Activated CD8-positive, alpha-beta memory T cell treated with anti-CD3 and anti-CD28 coated beads, Interleukin-2, amount 50 U/mL, for 48 hours (primary cell): ENCODE data around the gene TNPO3.

Experiments used
- DNase-seq: peaks from one replicate; pipeline ENCODE4 v3.0.0-alpha.2; 2020

The TNPO3 gene

DNA sequence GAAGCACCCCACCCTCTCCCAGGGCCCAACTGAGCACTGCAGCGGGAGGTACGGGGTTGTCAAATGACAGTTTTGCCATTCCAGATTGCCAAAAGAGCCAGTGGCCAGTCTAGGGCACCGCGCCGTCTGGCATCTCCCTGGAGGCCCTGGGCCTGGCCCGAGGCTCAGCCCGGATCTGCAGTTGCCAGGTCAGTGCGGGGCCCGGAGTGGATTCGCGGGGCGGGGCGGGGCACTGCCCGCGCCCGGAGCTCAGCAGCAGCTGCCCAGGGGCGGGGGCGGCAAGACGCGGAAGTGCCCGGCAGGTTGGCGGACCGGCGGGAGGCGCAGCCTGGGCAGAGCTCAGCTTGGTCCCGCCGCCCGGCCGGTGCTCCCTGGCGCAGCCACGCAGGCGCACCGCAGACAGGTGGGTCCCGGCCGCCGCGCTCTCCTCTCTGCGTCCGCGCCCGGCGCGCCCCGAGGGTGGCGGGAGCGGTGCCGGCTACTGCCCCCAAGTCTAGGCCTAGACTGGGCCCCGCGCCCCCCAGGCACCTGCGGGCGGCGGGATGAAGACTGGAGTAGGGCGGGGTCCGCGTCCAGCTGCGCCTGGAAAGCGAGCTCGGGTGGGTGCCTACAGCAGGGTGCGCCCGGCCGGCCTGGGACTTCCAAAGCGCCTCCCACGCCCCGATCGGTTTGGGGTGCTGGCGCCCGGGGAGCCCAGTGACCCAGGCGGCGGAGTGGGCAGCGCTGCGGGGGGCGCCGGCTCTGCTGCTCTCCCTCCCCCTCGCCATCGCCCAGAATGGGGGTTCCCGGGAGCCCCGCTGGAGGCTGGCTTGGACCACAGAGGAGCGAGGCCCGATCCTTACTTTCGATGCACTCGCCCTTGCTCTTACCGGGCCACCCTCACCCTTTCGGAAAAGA, 117.0 kb downstream of the TNPO3 start, which contains the start of gene IRF5:
TSS of gene IRF5 (plus strand) at position 281 of the 897 bp plus-strand sequence. CDS start 4,155 bp downstream, outside the sequence.
- peak; percentile 65 for DNase-seq

DNA sequence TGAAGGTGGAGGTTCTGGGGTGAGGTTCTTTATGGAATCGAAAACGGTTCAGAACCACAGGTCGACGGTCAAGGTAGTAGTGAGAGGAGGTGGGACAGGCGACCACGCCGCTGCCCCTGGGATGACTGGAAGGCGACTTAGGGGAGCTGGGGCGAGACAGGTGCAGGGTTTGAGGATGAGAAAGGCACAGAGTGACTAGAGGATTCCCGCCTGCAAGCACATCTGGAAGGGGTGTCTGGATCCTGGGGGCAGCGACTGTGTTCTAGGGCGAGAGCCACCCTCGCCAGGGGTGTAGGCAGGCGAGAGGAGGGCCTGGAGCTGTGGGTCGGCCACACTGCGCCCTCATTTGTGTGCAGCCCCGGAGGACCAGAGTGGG, 117.7 kb downstream of the TNPO3 start:
- DNase-seq, result no peak

GRCh38 chr7:128936798-128937197, 118.1 kb downstream of the TNPO3 start:
- no peak for DNase-seq

DNA sequence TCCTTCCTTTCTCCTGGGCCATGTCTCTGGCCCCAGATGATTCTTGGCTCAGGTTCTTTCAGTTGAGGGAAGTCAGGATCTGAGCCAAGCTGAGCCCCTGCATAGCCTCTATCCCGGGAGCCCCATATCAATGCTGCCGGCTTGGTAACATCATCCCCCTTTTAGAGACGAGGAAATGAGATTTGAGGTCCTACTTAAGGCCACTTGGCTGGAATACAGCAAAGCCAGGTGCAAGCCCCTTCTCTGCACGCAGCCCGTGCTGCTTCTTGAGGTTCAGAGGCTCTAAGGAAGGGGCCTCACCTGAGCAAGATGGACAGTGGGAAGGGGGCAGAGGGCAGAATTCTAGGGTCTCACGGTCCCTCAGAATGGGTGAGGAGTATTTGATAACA, 119.6 kb downstream of the TNPO3 start:
- DNase-seq, result no peak

DNA sequence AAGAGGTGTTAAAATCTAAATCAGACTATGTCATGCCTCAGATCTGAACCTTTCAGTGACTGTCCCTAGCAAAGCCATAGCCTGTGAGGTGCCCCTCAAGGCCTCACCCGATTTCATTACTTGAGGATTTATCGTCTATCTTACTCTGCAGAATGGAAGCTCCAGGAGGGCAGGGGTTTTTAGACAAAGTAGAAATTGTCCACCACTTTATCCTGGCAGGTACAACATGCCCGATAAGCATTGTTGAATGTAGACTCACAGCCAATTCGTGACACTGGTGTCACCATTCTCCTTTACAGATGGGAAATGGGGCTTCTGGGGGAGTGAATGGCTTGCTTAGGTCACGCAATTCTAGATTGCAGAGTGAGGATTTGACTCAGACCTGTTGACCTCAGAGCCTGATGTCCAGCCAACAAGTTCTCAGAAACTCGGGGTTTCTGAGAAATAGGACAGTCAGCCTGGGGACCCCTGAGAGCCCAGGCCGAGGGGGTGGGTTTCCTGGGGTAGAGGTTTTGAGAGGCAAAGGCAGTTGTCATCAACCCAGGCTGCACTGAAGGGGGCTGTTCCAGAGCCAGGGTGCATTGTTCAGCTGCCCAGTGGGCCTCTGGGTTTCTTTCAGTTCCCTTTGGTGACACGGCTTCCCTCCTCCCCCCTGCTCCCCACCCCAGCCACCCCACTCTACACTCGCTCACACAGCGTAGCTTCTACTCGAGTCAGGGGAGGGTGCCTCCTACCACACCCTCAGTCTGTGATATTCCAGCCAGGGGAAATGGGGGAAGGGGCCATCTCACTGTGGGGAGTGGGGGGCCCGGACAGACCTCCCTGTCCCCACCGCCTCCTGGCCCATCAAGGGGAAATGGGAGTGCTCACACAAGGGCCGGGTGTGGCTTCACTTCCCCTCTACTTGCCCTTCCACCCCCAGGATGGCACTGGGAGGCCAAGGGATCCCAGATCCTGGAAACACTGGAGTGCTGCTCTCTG, 120.3 kb downstream of the TNPO3 start:
- DNase-seq, result no peak

DNA sequence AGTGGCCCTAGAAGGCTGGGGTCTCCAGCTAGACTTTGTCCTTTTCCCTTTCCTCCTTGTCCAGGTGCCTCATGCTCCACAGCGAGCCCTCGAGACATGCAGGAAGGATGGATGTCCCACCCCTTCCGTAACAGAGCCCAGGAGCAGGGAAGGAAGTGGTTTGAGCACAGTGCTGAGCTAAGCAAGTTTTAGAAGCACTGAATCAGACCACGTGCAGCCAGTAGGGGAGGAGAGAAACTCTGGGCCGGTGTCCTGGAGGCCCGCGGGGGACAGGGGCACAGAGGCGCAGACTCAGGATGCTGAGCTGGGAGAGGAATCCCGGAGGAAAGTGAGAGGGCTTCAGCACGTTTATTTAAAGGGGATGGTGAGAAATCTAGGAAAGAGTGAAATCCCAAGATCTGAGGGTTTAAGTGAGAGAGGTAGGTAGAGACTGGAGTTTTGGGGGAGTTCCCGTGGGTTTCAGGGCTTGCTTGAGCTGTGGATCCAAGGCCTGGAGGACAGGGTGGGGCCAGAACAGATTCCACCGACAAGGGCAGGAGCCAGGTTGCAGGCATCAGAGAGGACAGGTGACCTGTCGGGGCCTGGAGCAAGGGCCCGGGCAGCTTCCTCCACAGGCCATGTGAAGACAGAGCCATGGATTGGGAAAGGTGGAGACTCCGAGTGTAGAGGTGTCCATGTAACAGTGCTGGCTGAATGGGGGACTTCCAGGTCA, 121.6 kb downstream of the TNPO3 start:
- DNase-seq, result no peak

DNA sequence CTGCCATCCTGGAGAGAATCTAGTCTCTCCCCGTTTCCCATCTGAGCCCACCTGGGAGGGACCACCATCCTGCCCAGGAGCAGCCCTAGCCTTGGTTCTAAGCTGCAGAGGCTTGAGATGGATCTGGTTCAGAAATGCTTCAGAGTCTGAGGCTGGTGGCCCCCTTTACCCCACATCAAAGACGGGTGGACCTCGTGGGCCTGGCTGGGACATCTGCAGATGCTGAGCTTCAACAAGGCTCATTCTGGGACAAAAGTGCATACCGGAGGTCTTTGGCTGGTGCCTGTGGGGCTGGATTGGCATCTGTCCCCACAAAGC, 122.1 kb downstream of the TNPO3 start:
- no peak for DNase-seq

DNA sequence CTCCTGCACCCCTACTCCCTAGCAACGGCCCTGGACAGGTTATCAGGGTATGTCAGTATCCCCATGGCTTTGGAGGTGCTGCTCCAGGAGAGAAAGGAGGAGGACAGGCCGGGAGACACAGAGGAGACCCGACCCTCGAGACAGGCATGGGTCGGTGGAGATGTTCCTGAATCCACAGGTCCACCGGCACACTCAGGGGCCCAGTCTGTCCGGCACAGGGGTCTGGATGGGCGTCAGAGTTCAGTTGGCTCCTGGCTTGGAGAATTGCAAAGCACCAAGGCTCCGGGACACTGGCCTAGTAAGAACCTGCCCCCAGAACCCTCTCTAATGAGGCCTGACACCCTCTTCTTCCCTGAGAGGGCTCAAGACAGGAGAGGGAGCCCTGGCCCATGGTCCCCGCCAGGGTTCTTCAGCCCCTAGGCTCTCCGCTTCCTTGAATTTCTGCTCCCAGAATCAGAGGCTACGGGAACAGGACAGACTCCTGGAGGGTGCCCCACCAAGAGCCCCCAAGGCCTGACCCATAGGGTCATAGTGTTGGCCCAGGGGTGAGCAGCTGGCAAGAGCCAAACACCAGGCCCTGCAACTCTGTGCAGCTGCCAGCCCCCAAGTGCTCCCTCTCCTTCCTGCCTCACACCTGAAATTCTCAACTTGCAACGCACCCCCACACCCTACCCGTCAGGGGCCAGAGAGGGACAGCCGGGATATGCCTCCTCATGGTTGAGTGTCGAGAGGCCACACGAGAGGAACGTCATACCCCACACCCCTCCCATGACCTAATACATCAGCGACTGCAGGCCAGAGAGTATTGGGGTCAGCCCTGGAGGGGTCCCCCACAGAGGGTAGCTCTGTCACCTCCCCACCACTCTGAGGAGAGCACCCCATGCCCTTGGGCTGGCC, 122.7 kb downstream of the TNPO3 start:
- no peak for DNase-seq

- no peak for DNase-seq
Observed at GRCh38 chr7:128931190-128931798, 123.6 kb downstream of the TNPO3 start.

DNA sequence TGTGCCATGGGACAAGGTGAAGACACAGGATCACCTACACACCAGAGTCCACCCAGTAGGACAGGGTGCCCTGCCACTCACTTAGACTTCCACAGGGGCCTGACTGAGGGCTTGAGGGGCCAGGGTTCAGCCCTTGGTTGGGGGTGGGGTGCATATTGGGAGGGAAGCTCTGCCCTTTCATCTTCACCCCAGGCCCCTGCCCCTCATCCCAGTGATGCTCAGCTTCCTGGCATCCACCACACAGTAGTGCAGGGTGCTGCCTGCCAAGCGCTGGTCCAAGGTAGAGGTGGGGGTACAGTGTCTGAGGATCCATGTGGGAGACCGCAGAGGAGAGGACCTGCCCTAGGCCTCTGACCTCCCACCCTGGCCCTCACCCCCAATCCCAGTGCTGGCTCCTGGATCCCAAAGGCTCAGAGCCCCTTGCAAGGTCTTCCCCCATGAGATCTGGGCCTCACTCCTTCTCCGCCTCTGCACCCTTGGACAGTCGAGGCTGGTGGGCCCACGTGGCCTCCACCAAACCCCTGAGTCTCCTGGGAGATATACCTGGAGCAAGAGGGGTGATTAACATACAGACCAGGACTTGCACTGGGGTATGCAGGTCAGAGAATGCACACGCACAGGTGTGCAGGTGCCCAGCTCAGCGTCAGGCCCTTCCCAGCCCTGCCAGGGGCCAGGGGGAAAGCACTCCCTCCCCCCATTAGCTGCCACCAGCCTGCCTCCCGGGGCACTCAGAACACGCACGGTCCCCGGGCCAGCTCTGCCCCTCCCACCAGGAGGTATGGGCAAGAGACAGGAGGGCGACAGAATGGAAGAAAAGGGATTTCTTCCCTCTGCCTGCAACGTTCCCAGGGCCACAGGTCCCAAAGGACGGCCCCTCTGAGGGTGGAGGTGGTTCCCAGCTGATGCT, 125.8 kb downstream of the TNPO3 start:
- DNase-seq, result no peak

GRCh38 chr7:128928159-128928813, 126.6 kb downstream of the TNPO3 start:
- DNase-seq, result no peak

DNA sequence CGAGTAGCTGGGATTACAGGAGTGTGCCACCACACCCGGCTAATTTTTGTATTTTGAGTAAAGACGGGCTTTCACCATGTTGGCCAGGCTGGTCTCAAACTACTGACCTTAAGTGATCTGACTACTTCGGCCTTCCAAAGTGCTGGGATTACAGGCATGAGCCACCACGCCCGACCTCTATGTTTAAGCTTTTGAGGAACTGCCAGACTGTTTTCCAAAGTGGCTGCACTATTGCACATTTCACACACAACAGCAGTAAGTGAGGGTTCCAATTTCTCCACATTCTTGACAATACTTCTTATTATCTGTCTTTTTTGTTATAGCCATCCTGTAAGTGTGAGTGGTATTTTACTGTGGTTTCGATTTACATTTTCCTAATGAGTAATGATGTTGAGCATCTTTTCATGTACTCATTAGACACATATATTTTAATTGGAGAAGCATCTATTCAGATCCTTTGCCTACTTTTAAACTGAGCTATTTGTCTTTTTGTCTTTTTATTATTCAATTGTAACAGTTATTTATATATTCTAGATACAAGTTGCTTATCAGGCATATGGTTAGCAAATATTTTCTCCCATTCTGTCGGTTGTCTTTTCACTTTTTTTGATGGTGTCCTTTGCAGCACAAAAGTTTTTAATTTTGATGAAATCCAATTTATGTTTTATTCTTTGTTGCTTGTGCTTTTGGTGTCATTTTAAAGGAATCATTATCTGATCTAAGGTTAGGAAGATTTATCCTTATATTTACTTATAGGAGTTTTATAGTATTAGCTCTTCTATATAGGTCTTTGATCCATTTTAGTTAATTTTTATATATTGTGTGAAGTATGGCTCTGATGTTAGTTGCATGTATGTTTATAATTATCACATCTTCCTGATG, 130.0 kb downstream of the TNPO3 start:
- no peak for DNase-seq

DNA sequence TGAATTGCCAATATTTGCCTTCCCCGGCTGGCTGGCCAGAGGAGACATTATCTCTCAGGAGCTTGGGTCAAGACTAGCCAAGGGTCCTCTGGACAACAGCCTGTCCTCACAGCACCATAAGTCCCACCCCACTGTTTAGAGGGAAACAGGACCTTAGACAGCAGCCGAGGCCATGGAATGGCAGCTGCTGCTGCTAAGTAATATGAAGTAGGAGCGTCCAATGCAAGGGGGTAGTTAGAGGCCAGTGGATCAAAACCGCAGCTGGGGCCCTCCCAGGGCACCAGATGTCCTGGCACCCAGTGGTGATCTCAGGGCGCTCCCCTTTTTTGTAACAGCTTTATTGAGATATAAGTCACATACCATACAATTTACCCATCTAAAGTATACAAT, 131.5 kb downstream of the TNPO3 start:
- DNase-seq, result no peak

DNA sequence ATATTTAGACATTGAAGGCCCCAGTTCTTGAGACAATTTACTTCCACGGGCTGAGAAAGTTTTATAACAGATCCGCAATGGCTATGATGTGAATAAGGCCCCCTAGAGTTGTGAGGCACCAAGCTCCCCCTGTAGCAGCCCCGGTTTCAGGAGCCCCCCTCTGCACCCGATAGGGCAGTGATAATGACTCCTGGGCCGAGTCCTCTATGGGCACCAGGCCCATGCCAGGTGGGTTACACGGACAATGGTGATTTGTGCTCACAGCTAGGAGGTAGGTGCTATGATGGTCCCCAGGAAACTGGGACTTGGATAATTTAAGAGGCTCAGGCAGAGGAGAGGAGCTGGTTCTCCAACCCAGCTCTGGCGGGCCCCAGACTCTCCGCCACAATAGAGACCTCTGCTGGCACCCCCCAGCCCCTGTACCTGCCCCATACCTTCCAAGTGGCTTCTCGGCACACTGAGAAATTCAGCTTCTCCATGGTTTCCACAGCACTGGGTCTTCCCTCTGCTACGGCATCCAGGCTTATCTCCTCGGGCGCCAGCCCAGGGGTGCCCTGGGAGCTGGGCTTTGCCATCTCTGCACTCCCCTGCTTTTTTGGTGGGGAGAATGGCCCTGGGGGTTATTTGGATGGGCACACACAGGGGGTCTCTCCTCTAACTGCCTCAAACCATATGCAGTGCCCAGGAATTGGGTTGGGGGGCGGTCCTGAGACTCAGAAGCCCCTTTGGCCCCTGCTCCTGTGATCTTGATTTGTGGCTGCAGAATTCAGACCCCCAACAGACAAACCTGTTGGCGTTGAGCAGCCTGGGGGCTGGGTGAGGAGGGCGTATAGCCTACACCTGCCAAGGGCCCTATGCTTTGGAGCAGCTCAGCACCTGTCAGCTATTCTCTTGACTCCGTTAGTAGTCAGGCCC, 132.2 kb downstream of the TNPO3 start:
- DNase-seq, result peak; percentile 12

GRCh38 chr7:128921866-128922440, 133.0 kb downstream of the TNPO3 start:
- peak; percentile 18 for DNase-seq

DNA sequence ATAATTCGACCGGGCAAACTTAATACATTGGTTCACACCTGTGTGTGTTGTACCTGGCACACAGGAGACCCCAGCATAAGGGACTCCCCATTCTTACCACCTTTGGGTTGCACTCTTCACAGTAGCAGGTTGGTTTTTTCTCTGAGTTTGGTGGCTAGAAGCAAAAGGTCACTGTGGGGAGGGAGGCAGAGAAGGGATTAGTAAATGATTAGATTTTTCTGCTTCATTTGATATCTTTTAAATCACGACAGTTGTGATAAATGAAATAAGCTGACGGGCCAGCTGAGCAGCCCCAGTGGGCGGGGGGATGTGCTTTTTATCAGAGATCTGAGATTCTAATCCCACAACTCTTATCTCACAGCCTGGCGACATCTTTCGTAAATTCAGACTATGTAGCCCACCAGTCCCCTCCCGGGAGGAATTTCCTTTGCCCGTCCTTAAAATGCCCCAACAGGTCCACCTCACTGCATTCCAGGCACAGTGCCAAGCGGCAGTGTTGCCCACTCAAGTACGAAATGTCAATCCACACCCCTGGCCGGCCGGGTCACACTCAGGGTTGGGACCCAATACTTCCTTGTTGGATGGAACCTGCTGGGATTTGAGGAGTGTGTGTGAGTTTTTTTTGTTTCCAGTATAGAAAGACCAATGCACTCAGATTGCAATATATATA, 133.9 kb downstream of the TNPO3 start:
- DNase-seq, result peak; percentile 35
